ENCODE measurements around the gene DST.

Gene DST

GRCh38 chr6:56604186-56604585 is 38.5 kb downstream of the DST start:
- Histone ChIP-seq H3K27me3 (ENCODE audit: control insufficient read depth, insufficient read depth, low read length) (no peaks in the 10 kb centered on the region), H3K4me3 (ENCODE audit: low read depth, low read length) (no peak overlapping the region), H3K36me3 (ENCODE audit: control insufficient read depth, insufficient read depth, low read length) (no peaks in the 10 kb centered on the region), H3K79me2 (no peaks in the 10 kb centered on the region), H2AFZ (no peak overlapping the region), H3K4me1 (no peaks in the 10 kb centered on the region), H3K27ac (no peak overlapping the region), H3K4me2 (ENCODE audit: low read length) (no peak overlapping the region), H3K9me3 (ENCODE audit: control insufficient read depth, low read length) (no peaks in the 10 kb centered on the region), H3K9ac (no peak overlapping the region)
- TF ChIP-seq CTCF (IDR thresholded peaks at IDR 0.05), result no peak

- TF ChIP-seq CTCF (IDR thresholded peaks at IDR 0.05), result no peak
Measured at GRCh38 chr6:56601390-56601789, 41.3 kb downstream of the DST start.

GRCh38 chr6:56595490-56596122 is 47.1 kb downstream of the DST start:
- Histone ChIP-seq H3K9me3 (ENCODE audit: control insufficient read depth, low read length) (no peaks in the 10 kb centered on the region), H3K4me1 (no peaks in the 10 kb centered on the region), H3K79me2 (no peaks in the 10 kb centered on the region), H3K9ac (no peak overlapping the region), H3K4me3 (ENCODE audit: low read depth, low read length) (no peak overlapping the region), H3K27ac (no peak overlapping the region), H3K27me3 (ENCODE audit: control insufficient read depth, insufficient read depth, low read length) (no peaks in the 10 kb centered on the region), H3K4me2 (ENCODE audit: low read length) (no peak overlapping the region), H2AFZ (no peak overlapping the region), H3K36me3 (ENCODE audit: control insufficient read depth, insufficient read depth, low read length) (no peaks in the 10 kb centered on the region)
- peak; percentile 67 for TF ChIP-seq CTCF (IDR thresholded peaks at IDR 0.05)

More at GRCh38 chr6:56601390-56601789, 41.3 kb downstream of the DST start:
- no peaks in the 10 kb centered on the region for H3K36me3 ChIP-seq (ENCODE audit: control insufficient read depth, insufficient read depth, low read length)
- H3K27ac ChIP-seq, result no peak overlapping the region
- no peak overlapping the region for H2AFZ ChIP-seq
- no peaks in the 10 kb centered on the region for H3K79me2 ChIP-seq
- H3K9me3 ChIP-seq (ENCODE audit: control insufficient read depth, low read length), result no peaks in the 10 kb centered on the region
- H3K9ac ChIP-seq, result no peak overlapping the region
- no peaks in the 10 kb centered on the region for H3K27me3 ChIP-seq (ENCODE audit: control insufficient read depth, insufficient read depth, low read length)
- H3K4me3 ChIP-seq (ENCODE audit: low read depth, low read length), result no peak overlapping the region
- H3K4me1 ChIP-seq, result no peaks in the 10 kb centered on the region
- no peak overlapping the region for H3K4me2 ChIP-seq (ENCODE audit: low read length)

DNA sequence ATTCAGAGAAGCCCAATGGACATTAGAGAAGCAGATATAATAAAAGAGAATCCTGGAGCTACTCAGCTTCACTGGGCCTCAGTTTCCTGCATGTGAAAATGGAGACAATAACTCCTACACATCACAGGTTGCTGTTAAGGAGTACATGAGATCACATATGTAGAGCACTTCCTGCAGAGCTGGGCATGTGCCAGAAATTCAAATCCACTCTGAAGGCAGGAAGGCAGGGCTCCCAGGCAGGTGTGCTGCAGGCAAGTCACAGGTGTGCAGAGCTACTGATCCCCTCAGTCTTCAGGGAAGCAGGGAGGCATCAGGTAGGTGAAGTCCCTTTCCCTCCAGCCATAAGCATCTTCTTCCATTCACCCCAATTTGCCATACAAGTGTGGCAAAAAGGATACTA is 48.0 kb downstream of the DST start:
- no peak overlapping the region for H3K4me3 ChIP-seq (ENCODE audit: low read depth, low read length)
- no peak overlapping the region for H3K27ac ChIP-seq
- no peaks in the 10 kb centered on the region for H3K36me3 ChIP-seq (ENCODE audit: control insufficient read depth, insufficient read depth, low read length)
- no peaks in the 10 kb centered on the region for H3K9me3 ChIP-seq (ENCODE audit: control insufficient read depth, low read length)
- H3K4me1 ChIP-seq, result no peaks in the 10 kb centered on the region
- no peak overlapping the region for H2AFZ ChIP-seq
- H3K9ac ChIP-seq, result no peak overlapping the region
- H3K27me3 ChIP-seq (ENCODE audit: control insufficient read depth, insufficient read depth, low read length), result no peaks in the 10 kb centered on the region
- H3K4me2 ChIP-seq (ENCODE audit: low read length), result no peak overlapping the region
- no peaks in the 10 kb centered on the region for H3K79me2 ChIP-seq
- no peak for TF ChIP-seq CTCF (IDR thresholded peaks at IDR 0.05)

GRCh38 chr6:56593801-56594318 is 48.8 kb downstream of the DST start:
- H3K36me3 ChIP-seq (ENCODE audit: control insufficient read depth, insufficient read depth, low read length), result no peaks in the 10 kb centered on the region
- H3K79me2 ChIP-seq, result no peaks in the 10 kb centered on the region
- no peak overlapping the region for H3K9ac ChIP-seq
- H3K4me1 ChIP-seq, result no peaks in the 10 kb centered on the region
- H3K9me3 ChIP-seq (ENCODE audit: control insufficient read depth, low read length), result no peaks in the 10 kb centered on the region
- no peaks in the 10 kb centered on the region for H3K27me3 ChIP-seq (ENCODE audit: control insufficient read depth, insufficient read depth, low read length)
- no peak overlapping the region for H3K27ac ChIP-seq
- no peak overlapping the region for H3K4me2 ChIP-seq (ENCODE audit: low read length)
- no peak overlapping the region for H2AFZ ChIP-seq
- no peak overlapping the region for H3K4me3 ChIP-seq (ENCODE audit: low read depth, low read length)
- TF ChIP-seq CTCF (IDR thresholded peaks at IDR 0.05), result no peak

All from parathyroid adenoma (tissue), 2 donors.